H9 (cell line): ENCODE data around the gene C1QBP. TPM values are rescaled to one million over a fixed set of nuclear protein-coding genes. Genes with fewer than 3 reads are reported as not detected.

Experiments
- DNase-seq: peaks from one replicate; pipeline ENCODE4 v3.0.0-alpha.2; 2017
- H2AFZ ChIP-seq: one replicate; pipeline ENCODE4 v1.6.1; 2013; ENCODE audit warnings: mild to moderate bottlenecking, low read length, control low read depth, moderate library complexity
- H2AK5ac ChIP-seq: 2 replicates; pipeline ENCODE4 v1.6.1; 2013; ENCODE audit warnings: low read length, control low read depth, mixed read lengths; ENCODE audit not compliant: insufficient read length
- H2BK120ac ChIP-seq: one replicate; pipeline ENCODE4 v1.6.1; 2013; ENCODE audit warnings: low read depth, mild to moderate bottlenecking, low read length, control low read depth, inconsistent platforms; ENCODE audit not compliant: poor library complexity, severe bottlenecking
- H2BK12ac ChIP-seq: 2 replicates; pipeline ENCODE4 v1.6.1; 2013; ENCODE audit warnings: low read length, control low read depth, mixed read lengths, low read depth; ENCODE audit not compliant: insufficient read length
- H2BK15ac ChIP-seq: 2 replicates; pipeline ENCODE4 v1.6.1; 2013; ENCODE audit warnings: low read depth, low read length, control low read depth
- H2BK20ac ChIP-seq: one replicate; pipeline ENCODE4 v1.6.1; 2013; ENCODE audit warnings: low read depth, mild to moderate bottlenecking, low read length, control low read depth, inconsistent platforms; ENCODE audit not compliant: poor library complexity, severe bottlenecking
- H2BK5ac ChIP-seq: 2 replicates; pipeline ENCODE4 v1.6.1; 2013; ENCODE audit warnings: low read length, control low read depth, mixed read lengths; ENCODE audit not compliant: insufficient read length
- H3K14ac ChIP-seq: 2 replicates; pipeline ENCODE4 v1.6.1; 2013; ENCODE audit warnings: low read length, control low read depth; ENCODE audit not compliant: insufficient read depth
- H3K18ac ChIP-seq: 2 replicates; pipeline ENCODE4 v1.6.1; 2013; ENCODE audit warnings: low read depth, mild to moderate bottlenecking, mixed read lengths, low read length, control low read depth; ENCODE audit not compliant: insufficient read length
- H3K23ac ChIP-seq: 2 replicates; pipeline ENCODE4 v1.6.1; 2013; ENCODE audit warnings: low read length, control low read depth, mixed read lengths, low read depth; ENCODE audit not compliant: insufficient read length
- H3K23me2 ChIP-seq: 2 replicates; pipeline ENCODE4 v1.6.1; 2013; ENCODE audit warnings: low read depth, mild to moderate bottlenecking, mixed read lengths, low read length, control low read depth; ENCODE audit not compliant: insufficient read length, poor library complexity, severe bottlenecking
- H3K27ac ChIP-seq: 2 replicates; pipeline ENCODE4 v1.5.1; 2013; ENCODE audit warnings: low read length, control low read depth, mixed read lengths, low read depth; ENCODE audit not compliant: insufficient read length
- H3K27me3 ChIP-seq: 2 replicates; pipeline ENCODE4 v1.6.1; 2013; ENCODE audit warnings: low read length, control low read depth, inconsistent platforms; ENCODE audit not compliant: insufficient read depth
- H3K4ac ChIP-seq: 2 replicates; pipeline ENCODE4 v1.6.1; 2013; ENCODE audit warnings: low read depth, mild to moderate bottlenecking, control low read depth, inconsistent platforms, low read length, moderate library complexity
- H3K4me1 ChIP-seq: 2 replicates; pipeline ENCODE4 v1.6.1; 2013; ENCODE audit warnings: low read length, control low read depth, inconsistent platforms; ENCODE audit not compliant: insufficient read depth
- H3K4me2 ChIP-seq: 2 replicates; pipeline ENCODE4 v1.6.1; 2013; ENCODE audit warnings: low read length, control low read depth, mixed read lengths; ENCODE audit not compliant: insufficient read length, insufficient read depth
- H3K56ac ChIP-seq: 2 replicates; pipeline ENCODE4 v1.6.1; 2013; ENCODE audit warnings: low read depth, mild to moderate bottlenecking, mixed read lengths, low read length, control low read depth; ENCODE audit not compliant: insufficient read length
- H3K79me1 ChIP-seq: 2 replicates; pipeline ENCODE4 v1.6.1; 2013; ENCODE audit warnings: low read depth, mild to moderate bottlenecking, moderate library complexity, low read length, control low read depth, inconsistent platforms; ENCODE audit not compliant: insufficient read depth, poor library complexity, severe bottlenecking
- H3K79me2 ChIP-seq: 2 replicates; pipeline ENCODE4 v1.6.1; 2013; ENCODE audit warnings: low read length, control low read depth, inconsistent platforms; ENCODE audit not compliant: insufficient read depth
- H3K9ac ChIP-seq: 2 replicates; pipeline ENCODE4 v1.6.1; 2013; ENCODE audit warnings: low read length, control low read depth, mixed read lengths; ENCODE audit not compliant: insufficient read length; ENCODE audit errors: extremely low read depth
- H3K9me3 ChIP-seq: one replicate; pipeline ENCODE4 v1.6.1; 2013; ENCODE audit warnings: low read depth, low read length, inconsistent platforms; ENCODE audit not compliant: control insufficient read depth
- H3T11ph ChIP-seq: one replicate; pipeline ENCODE4 v1.6.1; 2013; ENCODE audit warnings: mild to moderate bottlenecking, low read length, control low read depth, inconsistent platforms
- H4K20me1 ChIP-seq: one replicate; pipeline ENCODE4 v1.6.1; 2013; ENCODE audit not compliant: control insufficient read depth, insufficient read length, insufficient read depth
- H4K5ac ChIP-seq: 2 replicates; pipeline ENCODE4 v1.6.1; 2013; ENCODE audit warnings: low read depth, mild to moderate bottlenecking, mixed read lengths, low read length, control low read depth; ENCODE audit not compliant: insufficient read length
- H4K8ac ChIP-seq: replicated peaks from 2 replicates; pipeline ENCODE4 v1.6.1; 2013; ENCODE audit warnings: low read length, control low read depth, mixed read lengths, low read depth; ENCODE audit not compliant: insufficient read length
- H4K91ac ChIP-seq: 2 replicates; pipeline ENCODE4 v1.6.1; 2013; ENCODE audit warnings: low read depth, mild to moderate bottlenecking, moderate library complexity, mixed read lengths, low read length, control low read depth; ENCODE audit not compliant: insufficient read length
- H3K27ac Mint-ChIP-seq, 3 experiments: 2 replicates in 2 of 3; 3 replicates in 1 of 3; pipeline ENCODE4 v1.8.0; 2020 to 2021; ENCODE audit warnings: mixed read lengths in 3 of 3, mild to moderate bottlenecking in 1 of 3, moderate library complexity in 1 of 3
- H3K27me3 Mint-ChIP-seq: 2 replicates; pipeline ENCODE4 v1.8.0; 2021; ENCODE audit warnings: low read depth, mild to moderate bottlenecking, moderate library complexity, mixed read lengths
- H3K36me3 Mint-ChIP-seq, 3 experiments: 2 replicates in 2 of 3; 3 replicates in 1 of 3; pipeline ENCODE4 v1.8.0; 2020 to 2021; ENCODE audit warnings: low read depth in 3 of 3, mixed read lengths in 3 of 3; ENCODE audit not compliant: insufficient read depth in 1 of 3
- H3K4me1 Mint-ChIP-seq, 2 experiments: 2 replicates each; pipeline ENCODE4 v1.8.0; 2020; ENCODE audit warnings: mixed read lengths in 2 of 2
- H3K4me3 Mint-ChIP-seq, 2 experiments: 2 replicates in 1 of 2; 3 replicates in 1 of 2; pipeline ENCODE4 v1.8.0; 2020 to 2021; ENCODE audit warnings: mild to moderate bottlenecking in 2 of 2, mixed read lengths in 2 of 2, moderate library complexity in 1 of 2
- H3K9me3 Mint-ChIP-seq, 2 experiments: 2 replicates in 1 of 2; 3 replicates in 1 of 2; pipeline ENCODE4 v1.8.0; 2020; ENCODE audit warnings: mild to moderate bottlenecking in 2 of 2, mixed read lengths in 2 of 2, moderate library complexity in 1 of 2
- CTCF ChIP-seq: fragments of 200-600 bp; sonication (generic); conservative IDR thresholded peaks from 3 replicates; pipeline ENCODE4 v1.8.0; 2021; ENCODE audit warnings: antibody characterized with exemption, mild to moderate bottlenecking
- WGBS: extraction: QIAGEN DNeasy Blood & Tissue Kit; methylation state at CpG from one replicate; pipeline ENCODE4 v1.1.7; 2013; ENCODE audit warnings: missing lambda C conversion rate, low lambda C conversion rate, mixed read lengths; ENCODE audit not compliant: insufficient read length; ENCODE audit errors: extremely low coverage; 5-methylcytosine and 5-hydroxymethylcytosine counted together
- total RNA-seq: library from RNA; stranded (reverse); gene quantifications from 2 replicates; pipeline ENCODE4 v1.2.1, GENCODE V29; 2021

C1QBP gene
- total RNA-seq, 1 experiment from 2014 or later = 390 TPM

GRCh38 chr17:5396612-5397011 is 42.3 kb downstream of the C1QBP start:
- no CpG with 5 or more reads among the region's 2 CpGs for WGBS
- no peak overlapping the region for H3K27ac Mint-ChIP-seq

More at GRCh38 chr17:5396612-5397011, 42.3 kb downstream of the C1QBP start:
- peaks cover 44 to 87% (median 68%) of the 10 kb centered on the region in 3 experiments for H3K36me3 Mint-ChIP-seq
- no peak overlapping the region for H3K4me3 Mint-ChIP-seq
- Histone ChIP-seq H4K8ac (no peak overlapping the region), H2BK120ac (no peak overlapping the region), H3K14ac (no peak overlapping the region), H3K23me2 (no peaks in the 10 kb centered on the region), H3K4ac (no peak overlapping the region), H2BK15ac (no peak overlapping the region), H2BK5ac (no peak overlapping the region), H3K27ac (no peak overlapping the region), H4K91ac (no peak overlapping the region), H3K9ac (no peak overlapping the region), H3K9me3 (no peaks in the 10 kb centered on the region), H4K20me1 (no peaks in the 10 kb centered on the region), H3T11ph (no peak overlapping the region), H2AFZ (no peak overlapping the region), H3K79me2 (no peaks in the 10 kb centered on the region), H3K23ac (no peak overlapping the region), H3K27me3 (no peaks in the 10 kb centered on the region), H2AK5ac (no peak overlapping the region), H3K18ac (no peak overlapping the region), H3K4me1 (no peaks in the 10 kb centered on the region), H3K56ac (no peak overlapping the region), H2BK20ac (no peak overlapping the region), H3K79me1 (no peaks in the 10 kb centered on the region), H4K5ac (no peak overlapping the region), H2BK12ac (no peak overlapping the region), H3K4me2 (no peak overlapping the region)
- no peak for DNase-seq
- no peaks in the 10 kb centered on the region for H3K4me1 Mint-ChIP-seq
- no peaks in the 10 kb centered on the region for H3K27me3 Mint-ChIP-seq
- no peaks in the 10 kb centered on the region for H3K9me3 Mint-ChIP-seq
- TF ChIP-seq CTCF = no peak
